ENCODE data around the gene WDR82.

The WDR82 gene

GRCh38 chr3:52270252-52270754 lies 8.1 kb downstream of the WDR82 start:
- peaks cover 77% of the 10 kb centered on the region for H4K20me1 ChIP-seq (ENCODE audit: insufficient read depth, low read length)
- H3K79me2 ChIP-seq (ENCODE audit: low read length): peaks cover 97% of the 10 kb centered on the region
- peaks cover 44% of the 10 kb centered on the region for H3K4me1 ChIP-seq (ENCODE audit: low read length)
- peak overlapping the region; percentile 54 for H3K4me2 ChIP-seq (ENCODE audit: low read length)
- peaks cover 70% of the 10 kb centered on the region for H3K36me3 ChIP-seq (replicated peaks; ENCODE audit: low read depth, low read length)
- H3K9me3 ChIP-seq (ENCODE audit: insufficient read depth, low read length): no peaks in the 10 kb centered on the region
- TF ChIP-seq EZH2phosphoT487 (IDR thresholded peaks at IDR 0.05; ENCODE audit: low read depth): no peak
- TF ChIP-seq, protein P1, sequence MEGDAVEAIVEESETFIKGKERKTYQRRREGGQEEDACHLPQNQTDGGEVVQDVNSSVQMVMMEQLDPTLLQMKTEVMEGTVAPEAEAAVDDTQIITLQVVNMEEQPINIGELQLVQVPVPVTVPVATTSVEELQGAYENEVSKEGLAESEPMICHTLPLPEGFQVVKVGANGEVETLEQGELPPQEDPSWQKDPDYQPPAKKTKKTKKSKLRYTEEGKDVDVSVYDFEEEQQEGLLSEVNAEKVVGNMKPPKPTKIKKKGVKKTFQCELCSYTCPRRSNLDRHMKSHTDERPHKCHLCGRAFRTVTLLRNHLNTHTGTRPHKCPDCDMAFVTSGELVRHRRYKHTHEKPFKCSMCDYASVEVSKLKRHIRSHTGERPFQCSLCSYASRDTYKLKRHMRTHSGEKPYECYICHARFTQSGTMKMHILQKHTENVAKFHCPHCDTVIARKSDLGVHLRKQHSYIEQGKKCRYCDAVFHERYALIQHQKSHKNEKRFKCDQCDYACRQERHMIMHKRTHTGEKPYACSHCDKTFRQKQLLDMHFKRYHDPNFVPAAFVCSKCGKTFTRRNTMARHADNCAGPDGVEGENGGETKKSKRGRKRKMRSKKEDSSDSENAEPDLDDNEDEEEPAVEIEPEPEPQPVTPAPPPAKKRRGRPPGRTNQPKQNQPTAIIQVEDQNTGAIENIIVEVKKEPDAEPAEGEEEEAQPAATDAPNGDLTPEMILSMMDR (IDR thresholded peaks at IDR 0.05; ENCODE audit: low read depth, low read length): no peak
- H3K9ac ChIP-seq (ENCODE audit: low read length): no peak overlapping the region
- peak overlapping the region; percentile 59 for H3K27ac ChIP-seq (ENCODE audit: low read length)
- H3K27me3 ChIP-seq (ENCODE audit: low read depth, low read length): no peaks in the 10 kb centered on the region
- no peak overlapping the region for H2AFZ ChIP-seq (ENCODE audit: low read depth, low read length)
- H3K4me3 ChIP-seq (ENCODE audit: low read length): no peak overlapping the region

DNA sequence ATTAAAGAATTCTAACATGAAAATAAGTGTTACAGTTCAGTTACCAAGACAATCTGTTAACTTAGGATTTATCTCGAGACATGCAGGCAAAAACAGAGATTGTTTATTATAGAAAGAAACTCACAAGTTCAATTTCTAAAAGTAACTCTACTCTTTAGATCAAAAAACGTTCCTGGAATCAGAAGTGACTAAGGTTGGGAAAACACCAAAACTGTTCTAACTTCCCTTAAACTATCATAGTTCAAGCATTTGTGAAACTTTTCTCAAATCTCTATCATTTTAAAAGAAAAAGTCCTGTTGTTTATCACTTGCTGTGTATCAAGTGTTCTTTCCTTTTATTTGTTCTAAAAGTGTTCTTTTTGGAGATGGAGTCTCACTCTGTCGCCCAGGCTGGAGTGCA lies 8.7 kb downstream of the WDR82 start:
- TF ChIP-seq, protein P1 (IDR thresholded peaks at IDR 0.05; ENCODE audit: low read depth, low read length): no peak
- no peak for TF ChIP-seq EZH2phosphoT487 (IDR thresholded peaks at IDR 0.05; ENCODE audit: low read depth)
- H3K9ac ChIP-seq (ENCODE audit: low read length): no peak overlapping the region
- H3K27ac ChIP-seq (ENCODE audit: low read length): peak overlapping the region; percentile 59
- H3K4me2 ChIP-seq (ENCODE audit: low read length): peak overlapping the region; percentile 54
- peaks cover 44% of the 10 kb centered on the region for H3K4me1 ChIP-seq (ENCODE audit: low read length)
- no peak overlapping the region for H3K4me3 ChIP-seq (ENCODE audit: low read length)
- no peaks in the 10 kb centered on the region for H3K27me3 ChIP-seq (ENCODE audit: low read depth, low read length)
- H2AFZ ChIP-seq (ENCODE audit: low read depth, low read length): no peak overlapping the region
- H4K20me1 ChIP-seq (ENCODE audit: insufficient read depth, low read length): peaks cover 74% of the 10 kb centered on the region
- no peaks in the 10 kb centered on the region for H3K9me3 ChIP-seq (ENCODE audit: insufficient read depth, low read length)
- peaks cover 71% of the 10 kb centered on the region for H3K36me3 ChIP-seq (replicated peaks; ENCODE audit: low read depth, low read length)
- peaks cover 96% of the 10 kb centered on the region for H3K79me2 ChIP-seq (ENCODE audit: low read length)

- Histone ChIP-seq H3K79me2 (ENCODE audit: low read length) (peaks cover 95% of the 10 kb centered on the region), H3K9me3 (ENCODE audit: insufficient read depth, low read length) (no peaks in the 10 kb centered on the region), H3K9ac (ENCODE audit: low read length) (no peak overlapping the region), H3K36me3 (replicated peaks; ENCODE audit: low read depth, low read length) (peaks cover 74% of the 10 kb centered on the region), H2AFZ (ENCODE audit: low read depth, low read length) (no peak overlapping the region), H3K4me2 (ENCODE audit: low read length) (no peak overlapping the region), H3K27me3 (ENCODE audit: low read depth, low read length) (no peaks in the 10 kb centered on the region), H3K4me3 (ENCODE audit: low read length) (no peak overlapping the region), H3K4me1 (ENCODE audit: low read length) (peaks cover 49% of the 10 kb centered on the region), H3K27ac (ENCODE audit: low read length) (no peak overlapping the region), H4K20me1 (ENCODE audit: insufficient read depth, low read length) (peaks cover 68% of the 10 kb centered on the region)
- TF ChIP-seq EZH2phosphoT487 (IDR thresholded peaks at IDR 0.05; ENCODE audit: low read depth): no peak
- TF ChIP-seq, protein P1 (IDR thresholded peaks at IDR 0.05; ENCODE audit: low read depth, low read length): no peak
These were observed 10.4 kb downstream of the WDR82 start for GRCh38 chr3:52268036-52268435.

DNA sequence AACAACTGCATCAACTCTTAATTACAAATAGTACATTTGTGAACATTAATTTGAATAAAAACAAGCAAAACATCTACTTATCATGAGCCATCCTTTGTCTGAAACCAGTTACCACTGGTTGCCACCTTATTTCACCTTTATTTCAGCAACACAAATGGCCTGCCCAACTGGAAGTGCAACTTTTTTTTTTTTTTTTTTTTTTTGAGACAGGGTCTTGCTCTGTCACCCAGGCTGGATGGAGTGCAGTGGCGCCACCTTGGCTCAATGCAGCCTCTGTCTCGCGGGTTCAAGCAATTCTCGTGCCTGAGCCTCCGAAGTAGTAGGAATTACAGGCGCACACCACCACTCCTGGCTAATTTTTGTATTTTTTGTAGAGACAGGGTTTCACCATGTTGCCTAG lies 13.1 kb downstream of the WDR82 start:
- H3K4me1 ChIP-seq (ENCODE audit: low read length): peaks cover 33% of the 10 kb centered on the region
- no peak overlapping the region for H2AFZ ChIP-seq (ENCODE audit: low read depth, low read length)
- no peak overlapping the region for H3K4me3 ChIP-seq (ENCODE audit: low read length)
- H4K20me1 ChIP-seq (ENCODE audit: insufficient read depth, low read length): peaks cover 52% of the 10 kb centered on the region
- H3K9me3 ChIP-seq (ENCODE audit: insufficient read depth, low read length): no peaks in the 10 kb centered on the region
- H3K4me2 ChIP-seq (ENCODE audit: low read length): no peak overlapping the region
- no peak overlapping the region for H3K9ac ChIP-seq (ENCODE audit: low read length)
- H3K79me2 ChIP-seq (ENCODE audit: low read length): peaks cover 92% of the 10 kb centered on the region
- H3K27me3 ChIP-seq (ENCODE audit: low read depth, low read length): no peaks in the 10 kb centered on the region
- no peak for TF ChIP-seq EZH2phosphoT487 (IDR thresholded peaks at IDR 0.05; ENCODE audit: low read depth)
- TF ChIP-seq, protein P1 (IDR thresholded peaks at IDR 0.05; ENCODE audit: low read depth, low read length): 0 out of 2 replicates have a peak, but pooled peaks have one; percentile 9
- H3K36me3 ChIP-seq (replicated peaks; ENCODE audit: low read depth, low read length): peaks cover 80% of the 10 kb centered on the region
- H3K27ac ChIP-seq (ENCODE audit: low read length): no peak overlapping the region
